Testis (tissue), 3 donors: ENCODE results near the gene BAD. TPM values are rescaled to one million over a fixed set of nuclear protein-coding genes. Genes with fewer than 3 reads are reported as not detected.
A peak's percentile ranks its signal among the peaks of the same experiment; 100 is the strongest.

Experiments used
- DNase-seq: peaks from one replicate; pipeline ENCODE4 v3.0.0-alpha.2; 2019
- H3K27ac ChIP-seq, 2 donors: fragments of 200-600 bp; sonication (generic); one replicate each; pipeline ENCODE4 v1.5.1; 2019
- H3K27me3 ChIP-seq: fragments of 200-600 bp; sonication (generic); one replicate; pipeline ENCODE4 v1.5.1; 2019
- H3K36me3 ChIP-seq: fragments of 200-600 bp; sonication (generic); one replicate; pipeline ENCODE4 v1.5.1; 2017; ENCODE audit warnings: low read depth; ENCODE audit errors: missing control alignments
- H3K4me1 ChIP-seq: fragments of 200-600 bp; sonication (generic); one replicate; pipeline ENCODE4 v1.5.1; 2019
- H3K4me3 ChIP-seq, 2 donors: fragments of 200-600 bp; sonication (generic); one replicate each; pipeline ENCODE4 v1.5.1; 2017 to 2019
- H3K9me3 ChIP-seq: fragments of 200-600 bp; sonication (generic); one replicate; pipeline ENCODE4 v1.5.1; 2017
- CTCF ChIP-seq, 3 experiments: fragments of 450-650 bp in 2 of 3; fragments of 200-600 bp in 1 of 3; sonication (generic) in 1 of 3; IDR thresholded peaks; one replicate each; pipeline ENCODE4 v1.5.1; 2016 to 2019; ENCODE audit warnings: antibody characterized with exemption in 3 of 3, mild to moderate bottlenecking in 2 of 3, moderate library complexity in 1 of 3
- POLR2A ChIP-seq: fragments of 450-650 bp; IDR thresholded peaks from one replicate; pipeline ENCODE4 v1.6.1; 2017; ENCODE audit warnings: antibody characterized with exemption, mild to moderate bottlenecking, moderate library complexity
- WGBS, 2 donors: methylation state at CpG; one replicate each; pipeline ENCODE4 v1.1.5; 2018; 5-methylcytosine and 5-hydroxymethylcytosine counted together
- intact Hi-C: fragments of 100-400 bp; cut with DNase I; formaldehyde crosslinking; loops from one replicate; pipeline ENCODE4 v1.15.1; 2023; ENCODE audit warnings: low total_unique reads
- polyA plus RNA-seq: library from polyadenylated mRNA; stranded (reverse); fragments of 350-450 nt; fragmentation: Illumina TruSeq; extraction: RNeasy Lipid Tissue Mini Kit (QIAGEN cat#74804); gene quantifications from one replicate; pipeline ENCODE4 v1.2.3, GENCODE V29; 2014; ENCODE audit warnings: low read depth, low replicate concordance; ENCODE audit not compliant: insufficient read depth
- total RNA-seq, 2 donors: library from RNA; depleted of rRNA; stranded (reverse); fragments of >200 nt; gene quantifications; one replicate each; pipeline ENCODE4 v1.2.3, GENCODE V29; 2016

The BAD gene
- total and polyA plus RNA-seq, 3 donors from 2014 or later = 85.2 to 110 (median 88.7) TPM

DNA sequence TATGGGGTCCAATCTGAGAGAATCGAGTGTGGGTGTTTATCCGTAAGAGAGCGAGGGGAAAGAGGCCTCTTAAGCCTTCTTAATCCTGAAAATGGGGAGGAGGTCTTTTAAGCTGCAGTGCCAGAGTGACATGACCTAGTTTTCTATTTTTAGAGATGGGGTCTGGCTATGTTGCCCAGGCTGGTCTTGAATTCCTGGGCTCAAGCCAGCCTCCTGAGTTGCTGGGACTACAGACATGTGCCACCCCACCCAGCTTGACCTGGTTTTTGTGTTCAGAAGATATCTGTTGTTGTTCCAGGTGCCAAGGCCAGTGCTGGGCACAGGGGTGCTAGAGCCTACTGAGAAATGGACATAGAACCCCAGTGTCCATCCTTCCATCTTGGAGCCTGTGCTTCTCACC is 1.4 kb downstream of the BAD start:
- Histone ChIP-seq H3K4me1 (peaks cover 23% of the 10 kb centered on the region), H3K27me3 (no peaks in the 10 kb centered on the region), H3K9me3 (no peaks in the 10 kb centered on the region), H3K36me3 (no peaks in the 10 kb centered on the region), H3K4me3 (no peak overlapping the region), H3K27ac (peak overlapping the region in 1 of 2 donors; percentile 45)
- DNase-seq = no peak
- TF ChIP-seq CTCF (IDR thresholded peaks at IDR 0.05) = no peak
- no peak for TF ChIP-seq POLR2A
- intact Hi-C loops = no loop called here
- WGBS, 2 donors = 88 to 90% methylated on average over 3 of the region's 3 CpGs

DNA sequence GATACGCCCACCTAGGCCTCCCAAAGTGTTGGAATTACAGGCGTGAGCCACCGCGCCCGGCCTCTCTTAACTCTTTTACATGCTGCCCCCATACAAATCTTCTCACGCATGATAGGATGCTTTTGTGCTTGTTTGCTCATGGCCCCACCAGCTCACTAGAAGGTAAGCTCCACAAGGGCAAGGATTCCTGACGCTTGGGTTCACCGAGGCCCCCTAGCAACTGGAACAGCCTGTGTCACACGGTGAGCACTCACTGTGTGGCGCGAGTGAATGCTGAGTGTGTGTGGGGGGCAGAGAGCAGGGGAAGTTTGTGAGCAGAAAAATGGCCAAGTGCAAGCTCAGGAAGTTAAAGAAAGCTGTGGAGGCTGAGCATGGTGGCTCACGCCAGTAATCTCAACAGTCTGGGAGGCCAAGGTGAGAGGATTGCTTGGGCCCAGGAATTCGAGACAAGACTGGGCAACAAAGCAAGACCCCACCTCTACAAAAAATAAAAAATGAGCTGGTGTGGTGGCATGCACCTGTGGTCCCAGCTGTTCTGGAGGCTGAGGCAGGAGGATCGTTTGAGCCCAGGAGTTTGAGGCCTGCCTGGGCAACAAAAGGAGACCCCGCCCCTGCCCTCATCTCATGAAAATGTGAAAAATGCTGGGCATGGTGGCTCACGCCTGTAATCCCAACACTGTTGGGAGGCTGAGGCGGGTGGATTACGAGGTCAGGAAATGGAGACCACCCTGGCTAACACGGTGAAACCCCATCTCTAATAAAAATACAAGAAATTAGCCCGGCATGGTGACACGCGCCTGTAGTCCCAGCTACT is 2.3 kb downstream of the BAD start:
- H3K4me1 ChIP-seq = peaks cover 23% of the 10 kb centered on the region
- WGBS, 2 donors = 93 to 94% methylated on average over 22 of the region's 22 CpGs
- no peaks in the 10 kb centered on the region for H3K36me3 ChIP-seq
- TF ChIP-seq CTCF (IDR thresholded peaks at IDR 0.05) = no peak
- TF ChIP-seq POLR2A = no peak
- no peaks in the 10 kb centered on the region for H3K9me3 ChIP-seq
- DNase-seq = no peak
- intact Hi-C loops = no loop called here
- H3K4me3 ChIP-seq = no peak overlapping the region
- H3K27me3 ChIP-seq = no peaks in the 10 kb centered on the region
- H3K27ac ChIP-seq = no peak overlapping the region

DNA sequence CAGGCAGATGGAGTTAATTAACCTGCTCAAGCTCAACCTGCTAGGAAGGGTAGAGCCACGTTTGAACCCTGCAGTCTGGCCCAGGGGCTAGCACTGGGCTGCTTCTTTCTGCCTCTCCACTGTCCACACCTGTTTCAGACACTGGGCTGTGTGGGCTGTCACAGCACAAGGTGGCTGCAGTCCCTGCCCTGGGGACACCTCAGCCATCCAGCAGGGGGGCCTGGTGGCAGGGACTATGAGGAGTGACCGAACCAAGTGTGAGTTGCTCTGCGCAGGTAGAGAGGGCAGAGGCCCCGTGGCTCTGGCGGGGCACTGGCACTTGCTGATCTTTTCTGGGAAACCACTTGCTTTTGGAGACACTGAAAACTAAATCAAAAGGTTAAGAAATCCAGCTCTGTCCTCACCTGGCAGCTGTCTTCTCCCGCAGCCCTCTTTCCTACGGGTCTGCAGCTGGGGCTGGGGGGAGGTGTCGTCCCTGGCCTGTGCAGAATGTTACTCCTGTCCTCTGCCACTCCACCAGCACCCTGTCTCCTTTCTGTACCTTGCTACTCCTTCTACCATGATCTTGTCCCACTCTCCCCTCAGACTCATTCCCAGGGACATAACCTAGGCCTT is 5.8 kb downstream of the BAD start:
- no peak for TF ChIP-seq CTCF (IDR thresholded peaks at IDR 0.05)
- no peak for TF ChIP-seq POLR2A
- no peak overlapping the region for H3K27ac ChIP-seq
- intact Hi-C loops = no loop called here
- H3K36me3 ChIP-seq = no peaks in the 10 kb centered on the region
- 76 to 86% methylated on average over 4 to 8 of the region's 8 CpGs for WGBS, 2 donors
- DNase-seq = no peak
- H3K27me3 ChIP-seq = no peaks in the 10 kb centered on the region
- no peak overlapping the region for H3K4me3 ChIP-seq
- peaks cover 7% of the 10 kb centered on the region for H3K4me1 ChIP-seq
- no peaks in the 10 kb centered on the region for H3K9me3 ChIP-seq

DNA sequence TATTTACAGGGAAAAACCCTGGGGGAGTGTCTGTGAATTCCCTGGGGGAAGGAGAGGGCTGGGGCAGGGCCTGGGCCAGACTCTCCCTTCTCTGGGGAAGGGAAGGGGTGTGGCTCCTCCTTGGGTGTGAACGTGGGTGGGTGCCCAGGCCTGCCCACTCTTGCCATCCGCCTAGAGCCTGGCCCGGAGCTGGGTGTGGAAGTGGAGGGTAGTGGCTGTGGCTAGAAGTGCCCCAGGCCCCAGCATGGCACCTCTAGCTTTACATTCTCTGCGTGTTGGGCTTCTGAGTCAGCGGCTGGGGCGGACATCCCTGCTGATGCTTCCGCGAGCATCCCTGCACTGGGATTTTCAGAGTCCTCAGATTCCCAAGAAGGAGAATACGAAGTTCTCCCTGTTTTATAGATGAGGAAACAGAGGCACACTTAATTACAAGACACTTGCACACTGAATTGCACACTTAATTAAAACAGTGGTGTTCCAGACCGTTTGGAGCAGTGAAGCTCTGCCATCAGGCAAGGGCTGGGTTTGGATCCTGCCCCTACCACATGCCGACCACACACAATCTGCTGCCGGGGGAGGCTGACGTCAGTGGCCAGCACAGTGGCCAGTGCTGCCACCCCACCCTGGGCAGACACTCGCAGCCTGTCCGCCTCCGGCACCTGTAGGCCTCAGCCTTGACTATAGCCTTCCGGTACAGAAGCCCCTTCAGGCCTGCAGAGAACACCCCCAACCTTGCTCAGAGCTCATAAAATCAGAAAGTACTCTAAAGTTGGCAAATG is 7.6 kb downstream of the BAD start:
- Histone ChIP-seq H3K27ac (no peak overlapping the region), H3K36me3 (no peaks in the 10 kb centered on the region), H3K27me3 (no peaks in the 10 kb centered on the region), H3K4me1 (peaks cover 7% of the 10 kb centered on the region), H3K4me3 (no peak overlapping the region), H3K9me3 (no peaks in the 10 kb centered on the region)
- intact Hi-C loops = no loop called here
- TF ChIP-seq CTCF (IDR thresholded peaks at IDR 0.05) (no peak), POLR2A (no peak)
- WGBS, 2 donors = 81 to 83% methylated on average over 15 to 17 of the region's 17 CpGs
- DNase-seq = no peak
